ENCODE data around the gene FHOD3.

DNA sequence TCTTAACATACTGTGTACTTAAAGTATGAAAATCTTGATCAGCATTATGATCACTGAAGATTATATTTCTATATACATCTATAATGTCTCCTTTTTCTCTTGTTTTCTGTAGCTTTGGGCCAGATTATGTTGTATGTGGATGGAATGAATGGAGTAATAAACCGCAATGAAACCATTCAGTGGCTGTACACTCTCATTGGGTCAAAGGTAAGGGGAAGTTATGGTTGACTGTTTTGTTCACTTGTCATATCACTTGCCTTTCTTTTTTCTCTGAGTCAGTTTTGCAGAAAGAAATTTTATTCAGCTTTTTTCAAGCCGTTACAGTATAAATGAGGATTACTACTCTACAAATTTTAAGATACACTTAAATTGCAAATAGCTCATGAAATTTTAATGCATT lies 278.8 kb downstream of the FHOD3 start:
- no peak for TF ChIP-seq EP300 (IDR thresholded peaks at IDR 0.05; ENCODE audit: borderline replicate concordance in 1 of 2, low read depth in 2 of 2, low read length in 2 of 2)
- TF ChIP-seq, protein P1, sequence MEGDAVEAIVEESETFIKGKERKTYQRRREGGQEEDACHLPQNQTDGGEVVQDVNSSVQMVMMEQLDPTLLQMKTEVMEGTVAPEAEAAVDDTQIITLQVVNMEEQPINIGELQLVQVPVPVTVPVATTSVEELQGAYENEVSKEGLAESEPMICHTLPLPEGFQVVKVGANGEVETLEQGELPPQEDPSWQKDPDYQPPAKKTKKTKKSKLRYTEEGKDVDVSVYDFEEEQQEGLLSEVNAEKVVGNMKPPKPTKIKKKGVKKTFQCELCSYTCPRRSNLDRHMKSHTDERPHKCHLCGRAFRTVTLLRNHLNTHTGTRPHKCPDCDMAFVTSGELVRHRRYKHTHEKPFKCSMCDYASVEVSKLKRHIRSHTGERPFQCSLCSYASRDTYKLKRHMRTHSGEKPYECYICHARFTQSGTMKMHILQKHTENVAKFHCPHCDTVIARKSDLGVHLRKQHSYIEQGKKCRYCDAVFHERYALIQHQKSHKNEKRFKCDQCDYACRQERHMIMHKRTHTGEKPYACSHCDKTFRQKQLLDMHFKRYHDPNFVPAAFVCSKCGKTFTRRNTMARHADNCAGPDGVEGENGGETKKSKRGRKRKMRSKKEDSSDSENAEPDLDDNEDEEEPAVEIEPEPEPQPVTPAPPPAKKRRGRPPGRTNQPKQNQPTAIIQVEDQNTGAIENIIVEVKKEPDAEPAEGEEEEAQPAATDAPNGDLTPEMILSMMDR (IDR thresholded peaks at IDR 0.05; ENCODE audit: control extremely low read depth in 1 of 3, insufficient read depth in 1 of 3, low read depth in 1 of 3, low read length in 3 of 3) = no peak
- no peak for TF ChIP-seq CBX8 (IDR thresholded peaks at IDR 0.05; ENCODE audit: borderline replicate concordance, low read depth, low read length)
- TF ChIP-seq, protein P2, sequence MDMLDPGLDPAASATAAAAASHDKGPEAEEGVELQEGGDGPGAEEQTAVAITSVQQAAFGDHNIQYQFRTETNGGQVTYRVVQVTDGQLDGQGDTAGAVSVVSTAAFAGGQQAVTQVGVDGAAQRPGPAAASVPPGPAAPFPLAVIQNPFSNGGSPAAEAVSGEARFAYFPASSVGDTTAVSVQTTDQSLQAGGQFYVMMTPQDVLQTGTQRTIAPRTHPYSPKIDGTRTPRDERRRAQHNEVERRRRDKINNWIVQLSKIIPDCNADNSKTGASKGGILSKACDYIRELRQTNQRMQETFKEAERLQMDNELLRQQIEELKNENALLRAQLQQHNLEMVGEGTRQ (IDR thresholded peaks at IDR 0.05; ENCODE audit: low read length) = no peak
- no peak for TF ChIP-seq POLR2AphosphoS5 (IDR thresholded peaks at IDR 0.05; ENCODE audit: low read depth, low read length)
- TF ChIP-seq POLR2A (IDR thresholded peaks at IDR 0.05; ENCODE audit: control extremely low read depth in 1 of 2, low read depth in 2 of 2, low read length in 2 of 2) = no peak
- no peak for TF ChIP-seq TCF12 (IDR thresholded peaks at IDR 0.05; ENCODE audit: low read depth, low read length)
- TF ChIP-seq GABPA (IDR thresholded peaks at IDR 0.05; ENCODE audit: borderline replicate concordance, insufficient read depth, low read length) = no peak
- no peak for TF ChIP-seq SP2 (IDR thresholded peaks at IDR 0.05; ENCODE audit: low read length)
- TF ChIP-seq NRF1 (IDR thresholded peaks at IDR 0.05; ENCODE audit: low read depth, low read length) = no peak
- no peak for TF ChIP-seq RAD21 (IDR thresholded peaks at IDR 0.05 in 1 of 2, conservative IDR thresholded peaks at IDR 0.05 in 1 of 2; ENCODE audit: low read depth in 2 of 2, low read length in 2 of 2)
- no peak for TF ChIP-seq SUZ12 (IDR thresholded peaks at IDR 0.05; ENCODE audit: low read length)
